Measurements from ENCODE around the gene LIN37.

The LIN37 gene

DNA sequence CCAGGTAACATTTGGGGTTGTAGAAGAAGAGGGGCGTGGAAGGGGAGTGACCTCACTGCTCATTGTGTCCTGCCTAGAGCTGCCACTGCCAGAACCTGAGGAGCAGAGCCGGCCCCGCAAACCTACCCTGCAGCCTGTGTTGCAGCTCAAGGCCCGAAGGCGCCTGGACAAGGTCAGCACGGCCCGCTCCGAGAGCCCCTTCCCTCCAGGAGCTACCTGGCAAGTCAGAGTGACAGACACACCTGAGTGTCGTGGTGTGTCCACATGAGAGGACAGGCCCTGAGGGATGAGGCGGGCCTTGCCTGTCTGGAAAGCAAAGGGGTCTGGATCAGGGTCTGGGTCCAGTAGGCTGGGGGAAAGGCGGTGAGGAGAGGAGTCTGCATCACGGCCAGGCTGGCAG lies 23.8 kb upstream of the LIN37 start:
- H3K4me1 Mint-ChIP-seq (ENCODE audit: low read depth) = peaks cover 21% of the 10 kb centered on the region
- no peak overlapping the region for H3K4me3 Mint-ChIP-seq
- no peaks in the 10 kb centered on the region for H3K27me3 Mint-ChIP-seq
- intact Hi-C loops (cut with micrococcal nuclease) = no loop called here
- no peak overlapping the region for H3K27ac Mint-ChIP-seq
- H3K9me3 Mint-ChIP-seq = no peaks in the 10 kb centered on the region
- peaks cover 100% of the 10 kb centered on the region for H3K36me3 Mint-ChIP-seq (ENCODE audit: low read depth)

DNA sequence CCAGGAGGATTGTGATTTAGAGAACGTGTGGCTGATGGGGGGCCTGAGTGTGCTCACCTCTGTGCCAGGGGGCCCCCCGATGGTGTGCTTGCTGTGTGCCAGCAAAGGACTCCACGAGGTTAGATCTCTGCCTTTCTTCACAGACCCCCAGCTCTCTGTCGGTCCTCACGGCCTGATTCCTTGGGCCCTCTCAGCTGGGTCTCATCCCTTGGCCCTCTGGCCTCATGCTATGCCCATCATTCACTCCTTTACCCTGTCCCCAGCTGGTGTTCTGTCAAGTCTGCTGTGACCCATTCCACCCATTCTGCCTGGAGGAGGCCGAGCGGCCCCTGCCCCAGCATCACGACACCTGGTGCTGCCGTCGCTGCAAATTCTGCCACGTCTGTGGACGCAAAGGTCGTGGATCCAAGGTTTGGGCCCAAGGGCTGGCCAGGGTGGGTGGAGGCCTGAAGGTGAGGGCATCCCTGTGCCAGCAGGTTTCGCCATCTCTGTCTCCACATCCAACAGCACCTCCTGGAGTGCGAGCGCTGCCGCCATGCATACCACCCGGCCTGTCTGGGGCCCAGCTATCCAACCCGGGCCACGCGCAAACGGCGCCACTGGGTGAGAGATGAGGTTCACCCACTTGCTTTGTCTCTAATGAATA lies 23.0 kb upstream of the LIN37 start:
- Mint-ChIP-seq H3K9me3 (no peaks in the 10 kb centered on the region), H3K27ac (no peak overlapping the region), H3K4me1 (ENCODE audit: low read depth) (peaks cover 15% of the 10 kb centered on the region), H3K36me3 (ENCODE audit: low read depth) (peaks cover 100% of the 10 kb centered on the region), H3K27me3 (no peaks in the 10 kb centered on the region), H3K4me3 (no peak overlapping the region)
- intact Hi-C loops (cut with micrococcal nuclease) = no loop called here

DNA sequence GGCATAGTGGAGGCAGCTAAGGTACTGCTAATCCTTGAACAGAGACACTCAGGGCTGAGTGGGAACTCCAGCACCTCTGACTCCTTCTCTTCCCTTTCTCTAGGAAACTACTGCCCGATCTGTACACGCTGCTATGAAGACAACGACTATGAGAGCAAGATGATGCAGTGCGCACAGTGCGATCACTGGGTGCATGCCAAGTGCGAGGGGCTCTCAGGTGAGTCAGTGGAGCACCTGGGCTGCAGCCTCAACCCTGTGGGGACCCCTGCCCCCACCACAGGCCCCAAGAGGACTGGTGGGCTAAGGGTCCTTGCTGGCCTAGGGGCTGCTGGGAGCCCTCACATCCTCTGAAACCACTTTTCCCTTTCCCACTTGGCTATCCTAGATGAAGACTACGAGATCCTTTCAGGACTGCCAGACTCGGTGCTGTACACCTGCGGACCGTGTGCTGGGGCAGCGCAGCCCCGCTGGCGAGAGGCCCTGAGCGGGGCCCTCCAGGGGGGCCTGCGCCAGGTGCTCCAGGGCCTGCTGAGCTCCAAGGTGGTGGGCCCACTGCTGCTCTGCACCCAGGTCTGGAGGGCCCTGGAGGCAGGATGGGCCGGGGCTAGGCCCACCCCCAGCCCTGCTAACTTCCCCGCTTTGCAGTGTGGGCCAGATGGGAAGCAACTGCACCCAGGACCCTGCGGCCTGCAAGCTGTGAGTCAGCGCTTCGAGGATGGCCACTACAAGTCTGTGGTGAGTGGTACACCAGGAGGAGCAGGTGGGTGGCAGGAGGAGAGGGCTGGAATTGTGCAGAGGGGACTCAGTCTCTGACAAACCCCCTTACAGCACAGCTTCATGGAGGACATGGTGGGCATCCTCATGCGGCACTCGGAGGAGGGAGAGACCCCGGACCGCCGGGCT lies 21.1 kb upstream of the LIN37 start:
- no peaks in the 10 kb centered on the region for H3K4me1 Mint-ChIP-seq (ENCODE audit: low read depth)
- intact Hi-C loops (cut with micrococcal nuclease) = no loop called here
- no peaks in the 10 kb centered on the region for H3K9me3 Mint-ChIP-seq
- H3K27ac Mint-ChIP-seq = no peak overlapping the region
- H3K36me3 Mint-ChIP-seq (ENCODE audit: low read depth) = peaks cover 100% of the 10 kb centered on the region
- no peak overlapping the region for H3K4me3 Mint-ChIP-seq
- H3K27me3 Mint-ChIP-seq = no peaks in the 10 kb centered on the region

DNA sequence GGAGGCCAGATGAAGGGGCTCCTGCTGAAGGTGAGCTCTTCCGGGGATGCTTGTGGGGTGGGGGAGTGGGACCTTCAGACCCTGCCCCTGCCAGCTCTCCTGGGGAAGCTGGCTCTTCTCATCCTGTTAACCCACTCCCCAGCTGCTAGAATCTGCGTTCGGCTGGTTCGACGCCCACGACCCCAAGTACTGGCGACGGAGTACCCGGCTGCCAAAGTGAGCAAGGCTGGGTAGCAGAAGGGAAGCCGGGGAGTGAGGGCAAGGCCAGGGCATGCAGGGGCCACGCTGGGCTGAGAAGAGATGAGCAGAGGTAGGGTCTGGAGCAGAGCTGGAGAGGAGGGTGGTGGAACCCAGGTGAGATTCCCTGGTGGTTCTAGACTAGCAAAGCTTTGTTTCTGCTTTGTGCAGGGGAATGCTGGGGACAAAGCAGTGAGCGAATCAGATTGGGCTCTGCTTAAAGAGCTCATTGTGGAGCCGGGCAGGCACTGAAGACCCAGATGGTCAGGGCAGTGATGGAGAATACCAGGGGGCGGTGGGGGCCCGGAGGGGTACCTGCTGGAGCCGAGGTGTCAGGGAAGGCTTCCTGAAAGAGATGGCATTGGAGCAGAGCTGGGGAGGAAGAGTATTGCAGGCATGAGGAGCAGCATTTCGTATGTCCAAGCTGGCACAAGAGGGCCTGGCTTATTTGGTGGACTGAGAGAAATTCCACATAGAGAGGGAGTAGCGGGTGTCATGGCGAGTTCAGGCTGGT lies 20.2 kb upstream of the LIN37 start:
- Mint-ChIP-seq H3K4me3 (no peak overlapping the region), H3K27me3 (no peaks in the 10 kb centered on the region), H3K9me3 (no peaks in the 10 kb centered on the region), H3K36me3 (ENCODE audit: low read depth) (peaks cover 100% of the 10 kb centered on the region), H3K4me1 (ENCODE audit: low read depth) (no peaks in the 10 kb centered on the region), H3K27ac (no peak overlapping the region)
- intact Hi-C loops (cut with micrococcal nuclease) = no loop called here

DNA sequence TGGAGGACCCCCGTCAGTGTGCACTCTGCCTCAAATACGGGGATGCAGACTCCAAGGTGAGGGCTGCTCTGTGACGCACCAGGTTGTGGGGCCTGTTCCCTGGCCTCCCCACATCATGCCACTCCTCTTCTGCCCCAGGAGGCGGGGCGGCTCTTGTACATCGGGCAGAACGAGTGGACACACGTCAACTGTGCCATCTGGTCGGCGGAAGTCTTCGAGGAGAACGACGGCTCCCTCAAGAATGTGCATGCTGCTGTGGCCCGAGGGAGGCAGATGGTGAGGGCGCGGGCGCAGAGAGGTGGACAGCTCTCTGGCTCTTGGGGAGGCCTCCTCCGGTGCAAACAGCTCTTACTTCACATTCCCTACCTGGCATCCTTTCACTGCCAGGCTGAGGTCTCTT lies 19.4 kb upstream of the LIN37 start:
- no peak overlapping the region for H3K4me3 Mint-ChIP-seq
- H3K27me3 Mint-ChIP-seq = no peaks in the 10 kb centered on the region
- no peaks in the 10 kb centered on the region for H3K4me1 Mint-ChIP-seq (ENCODE audit: low read depth)
- H3K27ac Mint-ChIP-seq = no peak overlapping the region
- intact Hi-C loops (cut with micrococcal nuclease) = no loop called here
- no peaks in the 10 kb centered on the region for H3K9me3 Mint-ChIP-seq
- peaks cover 100% of the 10 kb centered on the region for H3K36me3 Mint-ChIP-seq (ENCODE audit: low read depth)

DNA sequence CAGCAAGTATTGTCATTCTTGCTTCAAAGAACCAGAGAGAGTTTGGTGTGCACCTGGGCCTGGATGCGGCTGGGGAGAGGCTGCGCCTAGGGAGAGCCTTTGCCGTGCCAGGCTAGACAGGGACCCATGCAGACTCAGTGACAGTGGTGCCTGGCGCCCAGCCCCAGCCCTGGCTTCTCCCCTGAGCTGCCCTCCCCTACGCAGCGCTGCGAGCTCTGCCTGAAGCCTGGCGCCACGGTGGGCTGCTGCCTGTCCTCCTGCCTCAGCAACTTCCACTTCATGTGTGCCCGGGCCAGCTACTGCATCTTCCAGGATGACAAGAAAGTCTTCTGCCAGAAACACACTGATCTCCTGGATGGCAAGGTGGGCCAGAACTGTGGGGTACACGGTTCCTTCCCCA lies 18.6 kb upstream of the LIN37 start:
- Mint-ChIP-seq H3K36me3 (ENCODE audit: low read depth) (peaks cover 100% of the 10 kb centered on the region), H3K4me3 (no peak overlapping the region), H3K9me3 (no peaks in the 10 kb centered on the region), H3K27ac (no peak overlapping the region), H3K27me3 (no peaks in the 10 kb centered on the region), H3K4me1 (ENCODE audit: low read depth) (peaks cover 6% of the 10 kb centered on the region)
- intact Hi-C loops (cut with micrococcal nuclease) = no loop called here

DNA sequence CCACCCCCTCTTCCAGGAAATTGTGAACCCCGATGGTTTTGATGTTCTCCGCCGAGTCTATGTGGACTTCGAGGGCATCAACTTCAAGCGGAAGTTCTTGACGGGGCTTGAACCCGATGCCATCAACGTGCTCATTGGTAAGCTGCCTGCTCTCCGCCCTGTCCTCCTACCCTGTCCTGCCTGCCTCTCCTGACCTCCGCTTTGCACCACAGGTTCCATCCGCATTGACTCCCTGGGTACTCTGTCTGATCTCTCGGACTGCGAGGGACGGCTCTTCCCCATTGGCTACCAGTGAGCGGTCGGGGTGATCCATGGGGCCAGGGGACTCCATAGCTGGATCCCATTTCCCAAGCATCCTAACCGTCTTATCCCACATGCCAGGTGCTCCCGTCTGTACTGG lies 18.1 kb upstream of the LIN37 start:
- no peaks in the 10 kb centered on the region for H3K27me3 Mint-ChIP-seq
- no peak overlapping the region for H3K4me3 Mint-ChIP-seq
- peaks cover 100% of the 10 kb centered on the region for H3K36me3 Mint-ChIP-seq (ENCODE audit: low read depth)
- intact Hi-C loops (cut with micrococcal nuclease) = no loop called here
- H3K4me1 Mint-ChIP-seq (ENCODE audit: low read depth) = peaks cover 6% of the 10 kb centered on the region
- H3K27ac Mint-ChIP-seq = no peak overlapping the region
- no peaks in the 10 kb centered on the region for H3K9me3 Mint-ChIP-seq

DNA sequence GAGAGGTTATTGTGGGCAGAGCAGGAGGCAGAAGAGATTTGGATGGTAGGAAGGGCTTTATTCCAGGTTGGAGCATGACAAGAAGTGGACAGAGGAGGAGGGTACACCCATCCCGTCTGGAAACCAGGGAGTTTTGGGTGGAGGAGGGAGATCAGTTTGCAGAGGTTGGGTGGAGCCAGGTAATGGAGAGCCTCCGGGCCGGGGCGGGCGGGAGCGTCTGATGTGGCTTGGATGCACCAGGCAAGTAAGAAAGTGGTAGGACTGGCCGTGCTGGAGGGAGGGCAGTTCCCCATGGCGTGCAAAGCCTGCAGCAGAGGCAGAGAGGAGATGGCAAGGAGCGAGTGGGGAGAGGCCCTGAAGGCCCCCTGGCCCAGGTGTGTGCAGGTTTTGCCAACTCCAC lies 17.0 kb upstream of the LIN37 start:
- Mint-ChIP-seq H3K4me3 (no peak overlapping the region), H3K36me3 (ENCODE audit: low read depth) (peaks cover 100% of the 10 kb centered on the region), H3K9me3 (no peaks in the 10 kb centered on the region), H3K4me1 (ENCODE audit: low read depth) (peaks cover 6% of the 10 kb centered on the region), H3K27me3 (no peaks in the 10 kb centered on the region), H3K27ac (peak overlapping the region; percentile 7)
- intact Hi-C loops (cut with micrococcal nuclease) = no loop called here

DNA sequence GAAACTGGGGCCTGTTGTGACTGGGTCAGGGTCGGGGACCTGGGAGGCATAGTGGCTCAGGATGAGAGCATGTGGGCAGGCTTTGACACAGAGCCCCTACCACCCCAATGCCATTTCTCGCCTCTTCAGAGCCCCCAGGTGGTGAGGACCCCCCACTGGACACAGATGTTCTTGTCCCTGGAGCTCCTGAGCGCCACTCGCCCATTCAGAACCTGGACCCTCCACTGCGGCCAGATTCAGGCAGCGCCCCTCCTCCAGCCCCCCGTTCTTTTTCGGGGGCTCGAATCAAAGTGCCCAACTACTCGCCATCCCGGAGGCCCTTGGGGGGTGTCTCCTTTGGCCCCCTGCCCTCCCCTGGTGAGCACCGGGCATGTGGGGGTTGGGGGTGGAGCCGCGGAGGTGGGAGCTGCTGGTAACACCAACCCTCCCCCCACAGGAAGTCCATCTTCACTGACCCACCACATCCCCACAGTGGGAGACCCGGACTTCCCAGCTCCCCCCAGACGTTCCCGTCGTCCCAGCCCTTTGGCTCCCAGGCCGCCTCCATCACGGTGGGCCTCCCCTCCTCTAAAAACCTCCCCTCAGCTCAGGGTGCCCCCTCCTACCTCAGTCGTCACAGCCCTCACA lies 16.5 kb upstream of the LIN37 start:
- Mint-ChIP-seq H3K4me3 (no peak overlapping the region), H3K9me3 (no peaks in the 10 kb centered on the region), H3K4me1 (ENCODE audit: low read depth) (peaks cover 11% of the 10 kb centered on the region), H3K27ac (no peak overlapping the region), H3K27me3 (no peaks in the 10 kb centered on the region), H3K36me3 (ENCODE audit: low read depth) (peaks cover 100% of the 10 kb centered on the region)
- intact Hi-C loops (cut with micrococcal nuclease) = no loop called here

DNA sequence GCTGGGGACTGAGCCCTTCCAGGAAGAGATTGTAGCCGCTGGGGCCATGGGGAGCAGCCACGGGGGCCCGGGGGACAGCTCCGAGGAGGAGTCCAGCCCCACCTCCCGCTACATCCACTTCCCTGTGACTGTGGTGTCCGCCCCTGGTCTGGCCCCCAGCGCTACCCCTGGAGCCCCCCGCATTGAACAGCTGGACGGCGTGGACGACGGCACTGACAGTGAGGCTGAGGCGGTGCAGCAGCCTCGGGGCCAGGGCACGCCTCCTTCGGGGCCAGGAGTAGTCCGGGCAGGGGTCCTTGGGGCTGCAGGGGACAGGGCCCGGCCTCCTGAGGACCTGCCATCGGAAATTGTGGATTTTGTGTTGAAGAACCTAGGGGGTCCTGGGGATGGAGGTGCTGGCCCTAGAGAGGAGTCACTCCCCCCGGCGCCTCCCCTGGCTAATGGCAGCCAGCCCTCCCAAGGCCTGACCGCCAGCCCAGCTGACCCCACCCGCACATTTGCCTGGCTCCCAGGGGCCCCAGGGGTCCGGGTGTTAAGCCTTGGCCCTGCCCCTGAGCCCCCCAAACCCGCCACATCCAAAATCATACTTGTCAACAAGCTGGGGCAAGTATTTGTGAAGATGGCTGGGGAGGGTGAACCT lies 15.7 kb upstream of the LIN37 start:
- no peaks in the 10 kb centered on the region for H3K27me3 Mint-ChIP-seq
- H3K36me3 Mint-ChIP-seq (ENCODE audit: low read depth) = peaks cover 100% of the 10 kb centered on the region
- no peak overlapping the region for H3K4me3 Mint-ChIP-seq
- no peak overlapping the region for H3K27ac Mint-ChIP-seq
- intact Hi-C loops (cut with micrococcal nuclease) = no loop called here
- peaks cover 15% of the 10 kb centered on the region for H3K4me1 Mint-ChIP-seq (ENCODE audit: low read depth)
- no peaks in the 10 kb centered on the region for H3K9me3 Mint-ChIP-seq

DNA sequence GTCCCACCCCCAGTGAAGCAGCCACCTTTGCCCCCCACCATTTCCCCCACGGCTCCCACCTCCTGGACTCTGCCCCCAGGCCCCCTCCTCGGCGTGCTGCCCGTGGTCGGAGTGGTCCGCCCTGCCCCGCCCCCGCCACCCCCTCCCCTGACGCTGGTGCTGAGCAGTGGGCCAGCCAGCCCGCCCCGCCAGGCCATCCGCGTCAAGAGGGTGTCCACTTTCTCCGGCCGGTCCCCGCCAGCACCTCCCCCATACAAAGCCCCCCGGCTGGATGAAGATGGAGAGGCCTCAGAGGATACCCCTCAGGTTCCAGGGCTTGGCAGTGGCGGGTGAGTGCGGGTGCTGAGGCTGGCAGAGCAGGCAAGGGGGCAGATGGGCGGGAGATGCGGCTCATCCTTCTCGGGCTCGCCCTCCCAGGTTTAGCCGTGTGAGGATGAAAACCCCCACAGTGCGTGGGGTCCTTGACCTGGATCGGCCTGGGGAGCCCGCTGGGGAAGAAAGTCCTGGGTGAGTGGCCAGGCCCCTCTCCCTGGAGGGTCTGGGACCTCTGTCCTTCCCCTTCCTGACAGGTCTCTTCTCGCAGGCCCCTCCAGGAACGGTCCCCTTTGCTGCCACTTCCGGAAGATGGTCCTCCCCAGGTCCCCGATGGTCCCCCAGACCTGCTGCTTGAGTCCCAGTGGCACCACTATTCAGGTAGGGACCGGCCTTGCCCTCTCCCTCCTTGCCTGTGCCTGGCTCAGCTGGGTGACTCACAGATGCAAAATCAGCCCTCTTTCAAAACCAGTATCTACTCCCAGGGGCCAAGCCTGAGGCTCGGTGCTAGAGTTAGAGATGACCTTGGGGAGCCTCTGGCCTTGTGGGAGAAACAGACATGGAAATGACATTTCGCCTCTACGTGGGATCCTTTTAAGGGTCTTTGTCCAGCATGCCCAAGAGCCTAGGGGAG lies 14.9 kb upstream of the LIN37 start:
- peaks cover 18% of the 10 kb centered on the region for H3K4me1 Mint-ChIP-seq (ENCODE audit: low read depth)
- no peak overlapping the region for H3K27ac Mint-ChIP-seq
- peaks cover 100% of the 10 kb centered on the region for H3K36me3 Mint-ChIP-seq (ENCODE audit: low read depth)
- H3K27me3 Mint-ChIP-seq = no peaks in the 10 kb centered on the region
- H3K4me3 Mint-ChIP-seq = no peak overlapping the region
- intact Hi-C loops (cut with micrococcal nuclease) = no loop called here
- H3K9me3 Mint-ChIP-seq = no peaks in the 10 kb centered on the region

DNA sequence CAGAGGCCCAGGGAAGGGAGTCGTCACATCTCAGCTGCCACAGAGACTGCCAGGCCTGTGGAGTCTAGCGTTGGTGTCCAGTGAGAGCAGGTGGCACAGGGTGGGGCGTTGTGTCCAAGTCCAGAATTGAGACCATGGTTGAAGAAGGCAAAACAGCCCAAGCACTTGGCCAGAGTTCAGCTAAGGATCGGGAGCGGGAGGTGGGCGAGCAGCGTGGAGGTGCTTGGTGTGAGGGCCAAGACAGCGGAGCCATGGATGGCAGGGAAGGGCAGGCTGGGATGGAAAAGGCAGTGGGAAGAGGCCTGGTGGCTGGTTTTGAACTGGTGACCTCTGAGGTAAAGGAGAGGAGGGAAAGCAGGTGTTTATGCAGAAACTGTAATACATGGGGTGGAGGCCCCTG lies 14.1 kb upstream of the LIN37 start:
- Mint-ChIP-seq H3K4me3 (no peak overlapping the region), H3K4me1 (ENCODE audit: low read depth) (peaks cover 24% of the 10 kb centered on the region), H3K36me3 (ENCODE audit: low read depth) (peaks cover 100% of the 10 kb centered on the region), H3K27ac (no peak overlapping the region), H3K9me3 (no peaks in the 10 kb centered on the region), H3K27me3 (no peaks in the 10 kb centered on the region)
- intact Hi-C loops (cut with micrococcal nuclease) = no loop called here

DNA sequence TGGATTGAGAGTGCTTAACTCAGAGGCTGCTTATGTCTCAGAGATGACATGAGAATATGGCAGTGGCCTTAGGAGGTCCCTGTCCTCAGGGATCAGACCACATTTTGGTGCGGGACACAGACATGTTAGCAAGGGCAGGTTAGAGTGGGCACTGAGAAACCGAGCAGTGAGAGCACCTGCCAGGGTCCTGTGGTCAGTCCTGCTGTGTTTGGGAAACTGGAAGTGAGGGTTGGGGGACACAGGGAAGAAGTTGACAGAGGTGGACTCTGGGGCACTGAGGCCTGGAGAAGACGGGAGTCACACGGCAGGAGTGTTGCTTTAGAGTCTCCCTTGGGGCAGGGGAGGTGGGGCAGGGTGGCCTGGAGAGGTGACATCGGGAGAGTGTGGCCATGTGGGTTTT lies 13.5 kb upstream of the LIN37 start:
- peaks cover 30% of the 10 kb centered on the region for H3K4me1 Mint-ChIP-seq (ENCODE audit: low read depth)
- intact Hi-C loops (cut with micrococcal nuclease) = no loop called here
- H3K27ac Mint-ChIP-seq = no peak overlapping the region
- H3K27me3 Mint-ChIP-seq = no peaks in the 10 kb centered on the region
- H3K36me3 Mint-ChIP-seq (ENCODE audit: low read depth) = peaks cover 100% of the 10 kb centered on the region
- no peaks in the 10 kb centered on the region for H3K9me3 Mint-ChIP-seq
- H3K4me3 Mint-ChIP-seq = no peak overlapping the region

Data from dendritic cell treated with granulocyte-macrophage colony-stimulating factor and Interleukin-4, amounts not matched to agents 40 ng/mL and 50 ng/mL, for 4 days (primary cell).